ENCODE data around the gene SLC9A4.

Gene SLC9A4

DNA sequence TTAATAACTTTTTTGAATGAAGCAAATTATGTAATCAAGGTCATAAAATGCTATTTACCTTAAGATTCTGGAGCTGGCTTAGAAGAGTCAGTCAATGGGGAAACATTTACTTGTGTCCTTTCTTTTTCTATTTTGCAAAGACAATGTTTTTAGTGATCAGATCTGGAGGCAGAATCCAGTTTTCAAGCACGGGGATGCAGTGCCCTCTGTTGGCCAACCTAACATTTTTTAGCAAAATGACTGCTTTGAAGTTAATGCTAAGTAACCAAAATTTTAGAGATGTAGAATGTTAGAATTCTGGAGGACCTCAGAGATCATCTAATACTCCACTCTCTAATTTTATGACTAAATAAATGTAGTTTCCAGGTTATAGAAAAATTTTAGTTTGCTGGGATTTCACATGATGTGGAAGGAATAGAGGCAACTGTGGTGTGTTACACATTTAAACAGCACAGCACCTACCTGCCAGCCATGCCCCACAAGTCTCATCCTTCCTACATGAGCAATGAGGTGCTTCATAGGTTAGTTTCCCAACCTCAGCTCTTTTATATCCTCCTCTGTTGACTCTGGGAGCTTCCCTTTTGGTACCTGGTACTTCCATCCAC lies 23.6 kb upstream of the SLC9A4 start:
- DNase-seq (ENCODE audit: extremely low spot score, insufficient read length, low read depth): no peak
- FAIRE-seq: peak; percentile 90

- FAIRE-seq: no peak
- DNase-seq (ENCODE audit: extremely low spot score, insufficient read length, low read depth): no peak
Observed at GRCh38 chr2:102451968-102452367, 21.1 kb upstream of the SLC9A4 start.

- DNase-seq (ENCODE audit: extremely low spot score, insufficient read length, low read depth) (no peak), FAIRE-seq (no peak)
Observed at GRCh38 chr2:102453501-102453900, 19.5 kb upstream of the SLC9A4 start.

GRCh38 chr2:102455061-102455670 lies 17.9 kb upstream of the SLC9A4 start:
- FAIRE-seq (no peak), DNase-seq (ENCODE audit: extremely low spot score, insufficient read length, low read depth) (no peak)

- FAIRE-seq (no peak), DNase-seq (ENCODE audit: extremely low spot score, insufficient read length, low read depth) (no peak)
Observed at GRCh38 chr2:102460467-102460866, 12.6 kb upstream of the SLC9A4 start.

DNA sequence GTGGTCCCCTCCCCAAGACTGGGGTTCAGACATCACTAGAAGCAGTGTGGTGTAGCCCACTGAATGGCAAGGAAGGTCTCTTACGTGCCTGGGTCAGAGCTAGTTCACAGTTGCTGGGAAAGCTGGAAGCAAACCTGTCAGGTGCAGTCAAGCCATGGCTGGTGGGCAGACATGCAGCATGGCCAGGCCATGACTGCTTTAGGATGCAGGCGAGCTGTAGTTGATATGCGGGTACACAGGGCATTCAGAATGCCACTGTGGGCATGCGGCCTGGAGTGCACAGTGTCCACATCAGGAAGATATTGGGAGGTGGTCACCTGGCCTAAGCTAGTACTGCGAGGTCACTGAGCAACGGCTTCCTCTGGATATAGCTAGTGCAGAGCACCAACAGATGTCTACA lies 11.8 kb upstream of the SLC9A4 start:
- no peak for FAIRE-seq

GRCh38 chr2:102463160-102463559 lies 9.9 kb upstream of the SLC9A4 start:
- no peak for DNase-seq (ENCODE audit: extremely low spot score, insufficient read length, low read depth)
- FAIRE-seq: no peak

More for the DNA sequence above, 11.8 kb upstream of the SLC9A4 start:
- no peak for DNase-seq (ENCODE audit: extremely low spot score, insufficient read length, low read depth)

DNA sequence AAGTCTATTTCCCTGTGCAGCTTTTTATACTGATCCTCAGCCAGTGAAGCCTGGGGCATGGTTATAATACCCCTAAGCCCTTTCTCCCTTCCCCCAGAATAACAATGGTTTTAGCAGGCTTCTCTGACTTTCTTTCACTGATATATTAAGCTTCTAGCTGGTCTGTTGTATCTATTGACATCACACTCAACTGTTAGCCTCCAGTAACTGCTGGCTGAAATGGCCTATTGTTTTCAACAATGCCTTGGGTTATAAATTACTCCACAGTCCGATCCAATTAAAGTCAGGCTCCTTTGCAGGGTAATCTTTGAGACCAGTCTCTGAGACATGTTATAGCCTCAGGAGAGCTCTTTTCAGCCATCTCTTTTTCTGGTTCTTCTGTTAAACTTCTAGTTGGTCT lies 2.9 kb upstream of the SLC9A4 start:
- no peak for FAIRE-seq
- DNase-seq (ENCODE audit: extremely low spot score, insufficient read length, low read depth): no peak

DNA sequence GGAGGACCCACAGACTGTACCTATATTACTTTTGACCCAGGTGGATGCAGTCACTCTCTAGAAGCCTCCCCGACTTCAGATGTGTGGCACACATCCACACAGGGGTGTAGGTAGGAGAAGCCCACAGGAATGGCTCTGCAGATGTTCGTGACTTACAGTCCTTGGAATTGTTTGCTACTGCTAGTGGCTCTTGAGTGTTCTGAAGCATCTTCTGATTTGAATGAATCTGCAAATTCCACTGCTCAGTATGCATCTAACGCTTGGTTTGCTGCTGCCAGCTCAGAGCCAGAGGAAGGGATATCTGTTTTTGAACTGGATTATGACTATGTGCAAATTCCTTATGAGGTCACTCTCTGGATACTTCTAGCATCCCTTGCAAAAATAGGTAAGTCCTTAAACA lies 605 bp downstream of the SLC9A4 start:
- DNase-seq (ENCODE audit: extremely low spot score, insufficient read length, low read depth): no peak
- no peak for FAIRE-seq

- no peak for FAIRE-seq
- DNase-seq (ENCODE audit: extremely low spot score, insufficient read length, low read depth): no peak
Observed at GRCh38 chr2:102474785-102475184, 1.8 kb downstream of the SLC9A4 start.

DNA sequence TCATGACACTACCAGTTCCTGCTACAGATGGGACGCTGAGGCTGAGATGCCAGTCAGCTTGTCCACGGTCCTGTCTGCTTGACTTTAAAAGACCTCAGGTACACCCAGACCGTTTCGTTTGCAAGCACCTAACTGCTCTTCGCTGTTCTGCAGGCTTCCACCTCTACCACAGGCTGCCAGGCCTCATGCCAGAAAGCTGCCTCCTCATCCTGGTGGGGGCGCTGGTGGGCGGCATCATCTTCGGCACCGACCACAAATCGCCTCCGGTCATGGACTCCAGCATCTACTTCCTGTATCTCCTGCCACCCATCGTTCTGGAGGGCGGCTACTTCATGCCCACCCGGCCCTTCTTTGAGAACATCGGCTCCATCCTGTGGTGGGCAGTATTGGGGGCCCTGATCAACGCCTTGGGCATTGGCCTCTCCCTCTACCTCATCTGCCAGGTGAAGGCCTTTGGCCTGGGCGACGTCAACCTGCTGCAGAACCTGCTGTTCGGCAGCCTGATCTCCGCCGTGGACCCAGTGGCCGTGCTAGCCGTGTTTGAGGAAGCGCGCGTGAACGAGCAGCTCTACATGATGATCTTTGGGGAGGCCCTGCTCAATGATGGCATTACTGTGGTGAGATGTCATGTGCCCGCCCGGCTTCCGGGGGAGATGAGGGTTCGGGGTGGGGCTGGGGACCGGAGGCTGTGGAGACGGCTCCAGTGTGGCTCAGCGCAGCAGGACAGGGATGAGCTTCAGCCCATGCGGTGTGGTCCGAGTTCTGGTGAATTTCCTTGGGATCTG lies 5.9 kb downstream of the SLC9A4 start:
- no peak for DNase-seq (ENCODE audit: extremely low spot score, insufficient read length, low read depth)
- FAIRE-seq: no peak

DNA sequence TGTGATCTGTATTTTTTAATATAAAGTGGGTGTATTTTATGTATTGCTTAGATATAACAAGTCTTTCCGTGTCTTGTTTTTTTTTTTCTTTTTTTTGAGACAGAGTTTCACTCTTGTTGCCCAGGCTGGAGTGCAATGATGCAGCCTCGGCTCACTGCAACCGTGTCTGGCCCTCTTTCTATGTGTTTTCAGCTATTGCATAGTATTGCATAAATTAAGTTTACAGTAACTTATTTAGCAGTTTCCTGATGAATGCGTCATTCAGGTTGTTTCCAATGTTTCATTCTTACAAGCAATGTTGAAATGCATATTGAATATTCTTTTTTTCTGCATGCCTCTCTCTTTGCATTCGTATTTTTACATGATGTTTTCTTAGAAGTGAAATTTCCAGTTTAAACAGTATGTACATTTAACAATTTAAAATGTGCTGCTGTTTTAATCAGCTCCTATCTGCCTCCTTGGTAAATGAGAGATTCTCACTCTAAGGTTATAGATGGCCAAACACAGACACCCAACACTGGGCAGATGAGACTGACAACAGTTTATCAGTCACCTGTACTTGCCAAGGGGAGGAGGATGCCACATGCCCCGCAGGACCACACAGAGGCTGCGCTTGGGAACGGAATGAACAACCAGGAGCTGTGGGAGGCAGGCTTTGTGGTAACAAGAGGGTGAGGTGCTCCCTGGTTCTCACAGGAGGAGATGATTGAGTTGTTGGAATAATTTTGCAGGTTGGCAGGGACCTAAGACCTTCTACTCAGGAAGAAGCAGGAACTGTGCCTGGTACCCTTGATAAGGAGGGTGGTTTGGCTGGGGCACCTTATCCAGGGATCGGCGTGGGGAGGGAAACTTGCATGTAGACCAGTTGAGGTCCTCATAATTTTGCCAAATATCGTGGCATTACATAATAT lies 7.5 kb downstream of the SLC9A4 start:
- no peak for FAIRE-seq
- DNase-seq (ENCODE audit: extremely low spot score, insufficient read length, low read depth): no peak

DNA sequence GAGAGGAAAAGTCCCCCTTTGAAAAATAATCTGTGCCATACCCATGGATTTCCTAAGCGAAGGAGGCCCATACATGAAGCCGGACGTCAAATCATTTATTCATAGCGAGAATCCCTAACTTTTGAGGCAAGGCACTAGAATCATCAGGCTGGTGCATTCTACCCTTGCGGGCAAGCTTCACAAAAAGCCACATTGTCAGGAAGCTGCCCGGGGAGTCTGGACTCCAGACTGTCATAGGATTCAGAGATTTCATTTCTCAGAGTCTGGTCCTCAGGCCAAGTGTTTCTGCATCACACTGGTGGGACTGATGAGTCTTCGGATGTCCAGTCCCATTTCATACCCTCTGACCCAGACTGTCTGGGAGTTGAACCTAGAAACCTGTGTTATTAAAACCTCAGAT lies 8.9 kb downstream of the SLC9A4 start:
- FAIRE-seq: no peak
- DNase-seq (ENCODE audit: extremely low spot score, insufficient read length, low read depth): no peak

DNA sequence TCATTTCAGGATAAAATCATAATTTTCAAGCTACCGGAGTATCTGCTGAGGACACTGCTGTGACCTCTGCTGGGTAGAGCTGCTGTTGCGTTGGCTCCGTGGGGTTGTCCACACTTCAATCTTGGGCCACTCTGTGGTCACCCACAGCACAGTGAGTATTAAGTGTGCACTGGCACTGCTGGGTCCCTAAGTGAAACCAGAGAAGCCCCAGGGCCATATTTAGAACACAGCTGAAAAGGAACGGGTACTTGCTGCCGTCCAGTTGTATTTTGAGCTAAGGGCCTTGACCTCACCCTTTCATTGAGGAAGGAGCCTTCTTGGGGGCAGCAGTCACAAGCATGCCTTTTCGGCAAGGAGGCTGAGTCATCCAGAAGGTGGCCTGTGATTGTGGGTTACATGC lies 10.1 kb downstream of the SLC9A4 start:
- DNase-seq (ENCODE audit: extremely low spot score, insufficient read length, low read depth) (no peak), FAIRE-seq (no peak)

DNA sequence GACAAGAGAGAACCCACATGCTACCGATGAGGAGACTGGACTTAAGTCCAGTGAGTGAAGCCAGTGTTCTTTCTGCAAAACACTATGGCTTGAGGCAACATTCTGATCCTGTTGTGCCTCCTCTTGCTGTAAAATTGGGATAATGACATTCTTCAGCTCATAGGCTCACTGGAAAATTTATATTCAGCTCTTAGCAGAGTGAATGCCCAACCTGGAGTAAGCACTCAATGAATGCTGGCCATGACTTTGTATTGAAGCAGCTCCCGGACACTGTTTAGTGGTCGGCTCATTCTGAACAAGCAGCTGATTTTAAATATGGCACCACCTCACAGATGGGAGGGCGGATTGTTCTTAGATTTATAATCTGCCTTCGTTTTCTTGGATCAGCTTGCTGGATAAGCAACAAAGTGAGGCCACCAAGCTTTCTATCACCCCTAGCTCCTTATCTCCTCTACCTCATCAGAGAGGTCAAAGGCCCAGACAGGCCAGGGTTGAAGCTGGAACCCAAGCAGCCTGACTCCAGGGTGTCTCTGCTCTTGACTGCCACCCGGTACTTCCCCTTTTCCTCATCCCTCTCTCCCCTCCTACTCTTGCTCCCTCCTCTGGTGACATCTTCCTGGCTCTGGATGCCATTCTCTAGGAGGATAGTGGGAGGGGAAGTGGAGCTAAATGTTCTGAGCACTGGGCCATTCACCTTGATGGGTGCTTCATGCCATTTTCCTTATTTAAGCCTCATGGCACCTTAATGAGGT lies 11.5 kb downstream of the SLC9A4 start:
- no peak for DNase-seq (ENCODE audit: extremely low spot score, insufficient read length, low read depth)
- FAIRE-seq: no peak

GRCh38 chr2:102485147-102485785 lies 12.2 kb downstream of the SLC9A4 start:
- DNase-seq (ENCODE audit: extremely low spot score, insufficient read length, low read depth) (no peak), FAIRE-seq (no peak)

DNA sequence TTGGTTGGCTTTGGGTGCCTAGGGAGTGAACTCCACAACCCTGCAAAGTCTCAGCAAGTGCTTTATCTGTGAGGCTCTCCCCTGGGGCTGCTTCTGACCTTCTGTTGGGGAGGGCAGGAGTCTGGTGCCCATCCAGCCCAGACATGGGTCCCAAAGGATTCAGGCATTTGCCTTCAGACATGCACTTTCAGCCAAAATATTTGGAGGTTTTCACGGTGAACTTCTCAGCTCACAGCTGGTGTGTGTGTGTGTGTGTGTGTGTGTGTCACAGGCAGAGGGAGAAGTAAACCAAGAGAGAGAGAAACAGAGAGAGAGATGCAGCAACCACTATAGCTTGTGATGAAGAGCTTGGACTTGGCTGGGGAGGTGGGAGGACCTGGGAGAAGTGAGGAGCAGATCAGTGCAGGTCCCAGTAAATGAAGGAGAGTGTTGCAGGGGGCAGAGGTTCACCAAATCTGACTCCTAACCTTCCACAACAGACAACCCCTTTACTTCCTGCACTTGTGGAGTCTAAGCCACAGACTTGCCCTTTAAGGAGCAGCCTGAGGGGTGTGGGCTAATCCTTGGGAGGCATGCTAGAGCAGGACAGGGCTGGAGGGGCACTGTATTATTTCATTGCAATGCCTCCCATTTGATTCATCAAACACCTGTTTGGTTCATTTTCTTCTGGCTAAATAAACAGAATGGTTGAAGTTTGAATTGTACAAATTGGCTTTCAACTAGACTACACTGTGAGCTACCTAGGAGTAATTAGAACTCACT lies 14.1 kb downstream of the SLC9A4 start:
- no peak for DNase-seq (ENCODE audit: extremely low spot score, insufficient read length, low read depth)
- FAIRE-seq: no peak

DNA sequence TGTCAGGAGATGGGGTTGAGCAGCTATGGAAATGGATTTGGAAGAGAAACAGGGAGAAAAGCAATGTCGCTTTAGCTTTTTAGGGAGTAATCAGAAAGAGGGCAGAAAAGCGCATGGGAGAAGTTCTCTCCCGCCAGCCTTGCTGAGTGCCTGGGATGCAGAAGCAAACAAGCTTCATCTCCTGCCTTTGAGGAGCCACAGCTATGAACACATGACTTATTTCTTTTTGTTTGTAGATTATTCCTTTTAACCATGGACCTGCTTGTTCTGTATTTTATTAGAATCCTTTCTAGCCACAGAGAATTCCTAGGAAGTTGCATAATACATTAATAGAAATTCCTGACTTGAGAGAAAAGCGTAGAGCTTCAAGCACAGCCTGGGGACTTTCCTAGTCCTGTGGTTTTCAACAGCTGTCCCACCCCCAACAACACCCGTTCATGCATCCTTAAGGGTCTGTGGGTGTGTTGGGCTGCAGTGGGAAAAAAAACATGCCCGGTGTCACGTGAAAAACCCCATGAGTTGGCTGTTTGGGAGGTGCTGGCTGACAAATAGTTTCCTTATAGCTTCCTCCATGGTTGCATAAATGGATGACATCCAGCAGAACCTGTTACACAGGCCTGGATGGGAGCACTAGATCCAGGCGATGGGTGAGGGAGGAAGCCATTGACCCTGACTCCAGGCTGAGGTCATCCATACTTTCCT lies 14.9 kb downstream of the SLC9A4 start:
- FAIRE-seq: no peak
- DNase-seq (ENCODE audit: extremely low spot score, insufficient read length, low read depth): no peak

Data from GM18507 (cell line).